Liver (tissue), 9 donors: ENCODE measurements around the gene SMOC2. TPM values are rescaled to one million over a fixed set of nuclear protein-coding genes. Genes with fewer than 3 reads are reported as not detected.

ENCODE experiments used
- DNase-seq: peaks from one replicate; pipeline ENCODE4 v3.0.0-alpha.2; 2017; ENCODE audit warnings: low spot score
- H3K27ac ChIP-seq, 2 donors: one replicate each; pipeline ENCODE4 v1.7.0; 2013; ENCODE audit warnings: inconsistent platforms in 2 of 2, low read length in 2 of 2, control low read depth in 1 of 2, low read depth in 1 of 2, mild to moderate bottlenecking in 1 of 2
- H3K27me3 ChIP-seq, 4 donors: one replicate each; pipeline versions ENCODE4 v1.6.1 to v1.7.0; 2013; ENCODE audit warnings: low read length in 3 of 4, inconsistent platforms in 1 of 4, mild to moderate bottlenecking in 1 of 4, moderate library complexity in 1 of 4; ENCODE audit not compliant: control insufficient read depth in 4 of 4, insufficient read depth in 4 of 4
- H3K36me3 ChIP-seq, 4 donors: one replicate each; pipeline versions ENCODE4 v1.6.1 to v1.7.0; 2013; ENCODE audit warnings: low read length in 3 of 4, mild to moderate bottlenecking in 3 of 4, low read depth in 1 of 4, moderate library complexity in 1 of 4; ENCODE audit not compliant: control insufficient read depth in 4 of 4, insufficient read depth in 3 of 4
- H3K4me1 ChIP-seq, 4 donors: one replicate each; pipeline versions ENCODE4 v1.6.1 to v1.7.0; 2013; ENCODE audit warnings: low read length in 3 of 4, mild to moderate bottlenecking in 3 of 4, moderate library complexity in 1 of 4; ENCODE audit not compliant: control insufficient read depth in 4 of 4, insufficient read depth in 4 of 4
- H3K4me3 ChIP-seq, 3 donors: one replicate each; pipeline versions ENCODE4 v1.6.1 to v1.7.0; 2013; ENCODE audit warnings: low read length in 3 of 3, control low read depth in 1 of 3, low read depth in 1 of 3, mild to moderate bottlenecking in 1 of 3
- H3K9ac ChIP-seq, 2 donors: one replicate each; pipeline ENCODE4 v1.7.0; 2013; ENCODE audit warnings: low read length in 2 of 2, mild to moderate bottlenecking in 2 of 2, moderate library complexity in 2 of 2, control low read depth in 1 of 2, low read depth in 1 of 2
- H3K9me3 ChIP-seq, 4 donors: one replicate each; pipeline versions ENCODE4 v1.6.1 to v1.7.0; 2013; ENCODE audit warnings: low read length in 3 of 4; ENCODE audit not compliant: control insufficient read depth in 4 of 4
- EGR1 ChIP-seq, 2 donors: IDR thresholded peaks; 2 replicates each; pipeline ENCODE4 v1.6.1; 2016 to 2018; ENCODE audit warnings: antibody characterized with exemption in 2 of 2, low read depth in 2 of 2
- FOXA1 ChIP-seq: IDR thresholded peaks from 2 replicates; pipeline ENCODE4 v1.6.1; 2016; ENCODE audit warnings: antibody characterized with exemption
- FOXA2 ChIP-seq: IDR thresholded peaks from 2 replicates; pipeline ENCODE4 v1.6.1; 2016; ENCODE audit warnings: antibody characterized with exemption
- GABPA ChIP-seq, 2 donors: IDR thresholded peaks in 1 of 2; conservative IDR thresholded peaks in 1 of 2; 2 replicates each; pipeline ENCODE4 v1.6.1; 2016; ENCODE audit warnings: antibody characterized with exemption in 2 of 2, mild to moderate bottlenecking in 1 of 2, moderate library complexity in 1 of 2
- HNF4A ChIP-seq, 2 donors: conservative IDR thresholded peaks; 2 replicates each; pipeline ENCODE4 v1.6.1; 2016; ENCODE audit warnings: antibody characterized with exemption in 2 of 2, mild to moderate bottlenecking in 2 of 2
- HNF4G ChIP-seq: IDR thresholded peaks from 2 replicates; pipeline ENCODE4 v1.6.1; 2016; ENCODE audit warnings: antibody characterized with exemption
- JUND ChIP-seq, 2 donors: IDR thresholded peaks; 2 replicates each; pipeline ENCODE4 v1.6.1; 2016; ENCODE audit warnings: antibody characterized with exemption in 2 of 2
- NR2F2 ChIP-seq: IDR thresholded peaks from 2 replicates; pipeline ENCODE4 v1.6.1; 2016; ENCODE audit warnings: antibody characterized with exemption
- RAD21 ChIP-seq, 2 donors: IDR thresholded peaks; 2 replicates each; pipeline ENCODE4 v1.6.1; 2016; ENCODE audit warnings: antibody characterized with exemption in 2 of 2, mild to moderate bottlenecking in 2 of 2
- RXRA ChIP-seq, 2 donors: IDR thresholded peaks; 2 replicates each; pipeline ENCODE4 v1.6.1; 2017 to 2018; ENCODE audit warnings: antibody characterized with exemption in 2 of 2, mild to moderate bottlenecking in 1 of 2
- SP1 ChIP-seq: IDR thresholded peaks from 2 replicates; pipeline ENCODE4 v1.6.1; 2018; ENCODE audit warnings: antibody characterized with exemption, mild to moderate bottlenecking
- TAF1 ChIP-seq: conservative IDR thresholded peaks from 2 replicates; pipeline ENCODE4 v1.6.1; 2016; ENCODE audit warnings: antibody characterized with exemption, mild to moderate bottlenecking
- YY1 ChIP-seq: IDR thresholded peaks from 2 replicates; pipeline ENCODE4 v1.6.1; 2016; ENCODE audit warnings: antibody characterized with exemption, mild to moderate bottlenecking
- WGBS: extraction: QIAGEN DNeasy Blood & Tissue Kit; methylation state at CpG from one replicate; pipeline ENCODE4 v1.1.7; 2013; 5-methylcytosine and 5-hydroxymethylcytosine counted together
- polyA plus RNA-seq, 2 donors: library from polyadenylated mRNA; stranded (reverse) in 1 of 2; unstranded in 1 of 2; fragments of 200-250 nt in 1 of 2; fragments of >200 nt in 1 of 2; fragmentation: Nextera tagmentation in 1 of 2; extraction: Ambion mirVana in 1 of 2; gene quantifications; one replicate each; pipeline versions ENCODE4 v1.2.1 to v1.2.3, GENCODE V29; 2013 to 2015
- total RNA-seq, 2 donors: library from RNA; depleted of rRNA; stranded (reverse); fragments of >200 nt; gene quantifications; one replicate each; pipeline ENCODE4 v1.2.3, GENCODE V29; 2014
- TF ChIP-seq, protein P1 (sequence below): IDR thresholded peaks from 2 replicates; pipeline ENCODE4 v1.6.1; 2016; ENCODE audit warnings: antibody characterized with exemption, mild to moderate bottlenecking
- TF ChIP-seq, protein P2 (sequence below): IDR thresholded peaks from 2 replicates; pipeline ENCODE4 v1.6.1; 2016; ENCODE audit warnings: antibody characterized with exemption
- TF ChIP-seq, protein P3 (sequence below): IDR thresholded peaks from 2 replicates; pipeline ENCODE4 v1.6.1; 2016; ENCODE audit warnings: antibody characterized with exemption
- TF ChIP-seq, protein P4 (sequence below): IDR thresholded peaks from 2 replicates; pipeline ENCODE4 v1.6.1; 2016; ENCODE audit warnings: antibody characterized with exemption
- TF ChIP-seq, protein P5 (sequence below): fragments of 150-350 bp; IDR thresholded peaks from 2 replicates; pipeline ENCODE4 v1.5.1; 2017; ENCODE audit warnings: improper control_type of control experiment, low read depth, low read length; ENCODE audit not compliant: missing input control
- donor health status: healthy.
- donor health status: healthy.
- donor health status: healthy.
- donor health status: healthy.
- donor health status: healthy.

The SMOC2 gene
- total and polyA plus RNA-seq, 4 donors, result 0.23 to 1.9 (median 1.1) TPM

DNA sequence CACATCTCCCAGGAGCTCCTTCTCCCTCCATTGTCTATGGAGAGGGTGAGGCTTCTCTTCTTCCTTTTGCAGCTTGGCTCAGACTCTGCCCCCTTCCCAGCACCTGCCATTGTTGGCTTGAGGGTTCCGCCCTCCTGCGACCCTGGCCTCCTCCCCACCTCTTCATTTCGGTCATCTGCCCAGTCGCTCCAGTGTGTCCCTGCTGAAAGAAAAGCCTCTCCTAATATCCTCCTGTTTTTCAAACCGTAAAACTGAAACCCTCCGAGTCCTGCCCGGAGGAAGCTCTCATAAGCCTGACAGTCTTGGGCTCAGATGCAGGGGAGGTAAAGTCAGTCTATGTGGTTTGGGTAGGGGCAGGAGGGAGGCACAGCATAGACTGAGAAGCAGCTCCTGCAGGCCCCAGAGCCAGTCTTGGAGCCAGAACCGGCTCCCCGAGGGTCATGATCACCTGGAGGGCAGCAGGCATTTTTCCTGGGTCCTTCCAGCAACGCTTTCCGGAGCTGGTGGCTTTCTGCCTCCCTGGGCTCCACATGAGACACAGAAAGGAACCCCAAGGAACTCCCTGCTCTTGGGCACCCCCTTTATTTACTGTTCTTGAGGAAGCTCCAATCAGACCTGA lies 235.1 kb downstream of the SMOC2 start:
- H3K36me3 ChIP-seq, result no peaks in the 10 kb centered on the region
- TF ChIP-seq FOXA1 (no peak), JUND (IDR thresholded peaks at IDR 0.05) (no peak), TAF1 (no peak), FOXA2 (no peak), NR2F2 (no peak), EGR1 (IDR thresholded peaks at IDR 0.05; ENCODE audit: low read depth in 2 of 2) (no peak), YY1 (no peak), SP1 (no peak), RAD21 (IDR thresholded peaks at IDR 0.05) (no peak), RXRA (IDR thresholded peaks at IDR 0.05) (no peak), HNF4G (no peak), GABPA (IDR thresholded peaks at IDR 0.05 in 1 of 2, conservative IDR thresholded peaks at IDR 0.05 in 1 of 2) (no peak), HNF4A (conservative IDR thresholded peaks at IDR 0.05) (no peak)
- TF ChIP-seq, protein P1, sequence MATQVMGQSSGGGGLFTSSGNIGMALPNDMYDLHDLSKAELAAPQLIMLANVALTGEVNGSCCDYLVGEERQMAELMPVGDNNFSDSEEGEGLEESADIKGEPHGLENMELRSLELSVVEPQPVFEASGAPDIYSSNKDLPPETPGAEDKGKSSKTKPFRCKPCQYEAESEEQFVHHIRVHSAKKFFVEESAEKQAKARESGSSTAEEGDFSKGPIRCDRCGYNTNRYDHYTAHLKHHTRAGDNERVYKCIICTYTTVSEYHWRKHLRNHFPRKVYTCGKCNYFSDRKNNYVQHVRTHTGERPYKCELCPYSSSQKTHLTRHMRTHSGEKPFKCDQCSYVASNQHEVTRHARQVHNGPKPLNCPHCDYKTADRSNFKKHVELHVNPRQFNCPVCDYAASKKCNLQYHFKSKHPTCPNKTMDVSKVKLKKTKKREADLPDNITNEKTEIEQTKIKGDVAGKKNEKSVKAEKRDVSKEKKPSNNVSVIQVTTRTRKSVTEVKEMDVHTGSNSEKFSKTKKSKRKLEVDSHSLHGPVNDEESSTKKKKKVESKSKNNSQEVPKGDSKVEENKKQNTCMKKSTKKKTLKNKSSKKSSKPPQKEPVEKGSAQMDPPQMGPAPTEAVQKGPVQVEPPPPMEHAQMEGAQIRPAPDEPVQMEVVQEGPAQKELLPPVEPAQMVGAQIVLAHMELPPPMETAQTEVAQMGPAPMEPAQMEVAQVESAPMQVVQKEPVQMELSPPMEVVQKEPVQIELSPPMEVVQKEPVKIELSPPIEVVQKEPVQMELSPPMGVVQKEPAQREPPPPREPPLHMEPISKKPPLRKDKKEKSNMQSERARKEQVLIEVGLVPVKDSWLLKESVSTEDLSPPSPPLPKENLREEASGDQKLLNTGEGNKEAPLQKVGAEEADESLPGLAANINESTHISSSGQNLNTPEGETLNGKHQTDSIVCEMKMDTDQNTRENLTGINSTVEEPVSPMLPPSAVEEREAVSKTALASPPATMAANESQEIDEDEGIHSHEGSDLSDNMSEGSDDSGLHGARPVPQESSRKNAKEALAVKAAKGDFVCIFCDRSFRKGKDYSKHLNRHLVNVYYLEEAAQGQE, result no peak
- TF ChIP-seq, protein P2, sequence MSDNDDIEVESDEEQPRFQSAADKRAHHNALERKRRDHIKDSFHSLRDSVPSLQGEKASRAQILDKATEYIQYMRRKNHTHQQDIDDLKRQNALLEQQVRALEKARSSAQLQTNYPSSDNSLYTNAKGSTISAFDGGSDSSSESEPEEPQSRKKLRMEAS, result no peak
- TF ChIP-seq, protein P3, sequence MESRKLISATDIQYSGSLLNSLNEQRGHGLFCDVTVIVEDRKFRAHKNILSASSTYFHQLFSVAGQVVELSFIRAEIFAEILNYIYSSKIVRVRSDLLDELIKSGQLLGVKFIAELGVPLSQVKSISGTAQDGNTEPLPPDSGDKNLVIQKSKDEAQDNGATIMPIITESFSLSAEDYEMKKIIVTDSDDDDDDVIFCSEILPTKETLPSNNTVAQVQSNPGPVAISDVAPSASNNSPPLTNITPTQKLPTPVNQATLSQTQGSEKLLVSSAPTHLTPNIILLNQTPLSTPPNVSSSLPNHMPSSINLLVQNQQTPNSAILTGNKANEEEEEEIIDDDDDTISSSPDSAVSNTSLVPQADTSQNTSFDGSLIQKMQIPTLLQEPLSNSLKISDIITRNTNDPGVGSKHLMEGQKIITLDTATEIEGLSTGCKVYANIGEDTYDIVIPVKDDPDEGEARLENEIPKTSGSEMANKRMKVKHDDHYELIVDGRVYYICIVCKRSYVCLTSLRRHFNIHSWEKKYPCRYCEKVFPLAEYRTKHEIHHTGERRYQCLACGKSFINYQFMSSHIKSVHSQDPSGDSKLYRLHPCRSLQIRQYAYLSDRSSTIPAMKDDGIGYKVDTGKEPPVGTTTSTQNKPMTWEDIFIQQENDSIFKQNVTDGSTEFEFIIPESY, result no peak
- TF ChIP-seq, protein P4, sequence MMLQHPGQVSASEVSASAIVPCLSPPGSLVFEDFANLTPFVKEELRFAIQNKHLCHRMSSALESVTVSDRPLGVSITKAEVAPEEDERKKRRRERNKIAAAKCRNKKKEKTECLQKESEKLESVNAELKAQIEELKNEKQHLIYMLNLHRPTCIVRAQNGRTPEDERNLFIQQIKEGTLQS, result no peak
- TF ChIP-seq, protein P5, sequence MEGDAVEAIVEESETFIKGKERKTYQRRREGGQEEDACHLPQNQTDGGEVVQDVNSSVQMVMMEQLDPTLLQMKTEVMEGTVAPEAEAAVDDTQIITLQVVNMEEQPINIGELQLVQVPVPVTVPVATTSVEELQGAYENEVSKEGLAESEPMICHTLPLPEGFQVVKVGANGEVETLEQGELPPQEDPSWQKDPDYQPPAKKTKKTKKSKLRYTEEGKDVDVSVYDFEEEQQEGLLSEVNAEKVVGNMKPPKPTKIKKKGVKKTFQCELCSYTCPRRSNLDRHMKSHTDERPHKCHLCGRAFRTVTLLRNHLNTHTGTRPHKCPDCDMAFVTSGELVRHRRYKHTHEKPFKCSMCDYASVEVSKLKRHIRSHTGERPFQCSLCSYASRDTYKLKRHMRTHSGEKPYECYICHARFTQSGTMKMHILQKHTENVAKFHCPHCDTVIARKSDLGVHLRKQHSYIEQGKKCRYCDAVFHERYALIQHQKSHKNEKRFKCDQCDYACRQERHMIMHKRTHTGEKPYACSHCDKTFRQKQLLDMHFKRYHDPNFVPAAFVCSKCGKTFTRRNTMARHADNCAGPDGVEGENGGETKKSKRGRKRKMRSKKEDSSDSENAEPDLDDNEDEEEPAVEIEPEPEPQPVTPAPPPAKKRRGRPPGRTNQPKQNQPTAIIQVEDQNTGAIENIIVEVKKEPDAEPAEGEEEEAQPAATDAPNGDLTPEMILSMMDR, result no peak
- H3K27ac ChIP-seq, result no peak overlapping the region
- WGBS, result 84% methylated on average over 11 of the region's 11 CpGs
- H3K4me1 ChIP-seq, result no peaks in the 10 kb centered on the region
- no peak overlapping the region for H3K9ac ChIP-seq
- H3K27me3 ChIP-seq, result no peaks in the 10 kb centered on the region
- H3K4me3 ChIP-seq, result no peak overlapping the region
- no peak for DNase-seq
- H3K9me3 ChIP-seq, result no peaks in the 10 kb centered on the region
